Measurements from ENCODE around the gene RASA1. TPM values are rescaled to one million over a fixed set of nuclear protein-coding genes. Genes with fewer than 3 reads are reported as not detected.

RASA1 gene
- total and polyA plus RNA-seq, 4 donors, result 8.3 to 54.0 (median 20.6) TPM

GRCh38 chr5:87423755-87424154, 156.1 kb downstream of the RASA1 start:
- no peak for TF ChIP-seq CTCF (IDR thresholded peaks at IDR 0.05; ENCODE audit: control extremely low read depth, extremely low read depth)
- no peak overlapping the region for H3K27ac ChIP-seq (ENCODE audit: low read depth in 1 of 2, low read length in 1 of 2)
- no peak overlapping the region for H3K4me3 ChIP-seq
- H3K9ac ChIP-seq (ENCODE audit: insufficient read depth in 1 of 2, low read length in 2 of 2), result no peak overlapping the region
- no peaks in the 10 kb centered on the region for H3K27me3 ChIP-seq (ENCODE audit: control insufficient read depth in 3 of 3, insufficient read depth in 3 of 3, low read length in 2 of 3)
- WGBS, 2 donors, result 84 to 86% methylated on average over 1 of the region's 1 CpG
- H3K9me3 ChIP-seq (ENCODE audit: control insufficient read depth in 4 of 4, insufficient read depth in 3 of 4, low read length in 3 of 4), result no peaks in the 10 kb centered on the region
- ATAC-seq (ENCODE audit: insufficient read depth, low FRiP score) (no peak), DNase-seq (no peak)
- no peaks in the 10 kb centered on the region for H3K4me1 ChIP-seq (ENCODE audit: control insufficient read depth in 5 of 5, insufficient read depth in 5 of 5, low read length in 5 of 5)
- H3K36me3 ChIP-seq (ENCODE audit: control insufficient read depth in 4 of 4, insufficient read depth in 4 of 4, low read length in 4 of 4), result no peaks in the 10 kb centered on the region

- H3K9ac ChIP-seq (ENCODE audit: insufficient read depth in 1 of 2, low read length in 2 of 2), result no peak overlapping the region
- H3K27me3 ChIP-seq (ENCODE audit: control insufficient read depth in 3 of 3, insufficient read depth in 3 of 3, low read length in 2 of 3), result no peaks in the 10 kb centered on the region
- no peak for ATAC-seq (ENCODE audit: insufficient read depth, low FRiP score)
- no peaks in the 10 kb centered on the region for H3K4me1 ChIP-seq (ENCODE audit: control insufficient read depth in 5 of 5, insufficient read depth in 5 of 5, low read length in 5 of 5)
- no peak for DNase-seq
- TF ChIP-seq CTCF (IDR thresholded peaks at IDR 0.05; ENCODE audit: control extremely low read depth, extremely low read depth), result no peak
- H3K4me3 ChIP-seq, result no peak overlapping the region
- H3K27ac ChIP-seq (ENCODE audit: low read depth in 1 of 2, low read length in 1 of 2), result no peak overlapping the region
- no peaks in the 10 kb centered on the region for H3K9me3 ChIP-seq (ENCODE audit: control insufficient read depth in 4 of 4, insufficient read depth in 3 of 4, low read length in 3 of 4)
- no peaks in the 10 kb centered on the region for H3K36me3 ChIP-seq (ENCODE audit: control insufficient read depth in 4 of 4, insufficient read depth in 4 of 4, low read length in 4 of 4)
Observed at GRCh38 chr5:87430863-87431457, 163.3 kb downstream of the RASA1 start.

GRCh38 chr5:87432460-87432859, 164.8 kb downstream of the RASA1 start:
- TF ChIP-seq CTCF (IDR thresholded peaks at IDR 0.05; ENCODE audit: control extremely low read depth, extremely low read depth), result no peak
- Histone ChIP-seq H3K27ac (ENCODE audit: low read depth in 1 of 2, low read length in 1 of 2) (no peak overlapping the region), H3K9me3 (ENCODE audit: control insufficient read depth in 4 of 4, insufficient read depth in 3 of 4, low read length in 3 of 4) (no peaks in the 10 kb centered on the region), H3K4me1 (ENCODE audit: control insufficient read depth in 5 of 5, insufficient read depth in 5 of 5, low read length in 5 of 5) (no peaks in the 10 kb centered on the region), H3K9ac (ENCODE audit: insufficient read depth in 1 of 2, low read length in 2 of 2) (no peak overlapping the region), H3K36me3 (ENCODE audit: control insufficient read depth in 4 of 4, insufficient read depth in 4 of 4, low read length in 4 of 4) (no peaks in the 10 kb centered on the region), H3K4me3 (no peak overlapping the region), H3K27me3 (ENCODE audit: control insufficient read depth in 3 of 3, insufficient read depth in 3 of 3, low read length in 2 of 3) (no peaks in the 10 kb centered on the region)
- WGBS, 2 donors, result 57 to 68% methylated on average over 2 of the region's 2 CpGs
- DNase-seq, result no peak
- ATAC-seq (ENCODE audit: insufficient read depth, low FRiP score), result no peak

- Histone ChIP-seq H3K27ac (ENCODE audit: low read depth in 1 of 2, low read length in 1 of 2) (no peak overlapping the region), H3K9ac (ENCODE audit: insufficient read depth in 1 of 2, low read length in 2 of 2) (no peak overlapping the region), H3K4me1 (ENCODE audit: control insufficient read depth in 5 of 5, insufficient read depth in 5 of 5, low read length in 5 of 5) (no peaks in the 10 kb centered on the region), H3K9me3 (ENCODE audit: control insufficient read depth in 4 of 4, insufficient read depth in 3 of 4, low read length in 3 of 4) (no peaks in the 10 kb centered on the region), H3K4me3 (no peak overlapping the region), H3K27me3 (ENCODE audit: control insufficient read depth in 3 of 3, insufficient read depth in 3 of 3, low read length in 2 of 3) (no peaks in the 10 kb centered on the region), H3K36me3 (ENCODE audit: control insufficient read depth in 4 of 4, insufficient read depth in 4 of 4, low read length in 4 of 4) (no peaks in the 10 kb centered on the region)
- 82 to 96% methylated on average over 1 of the region's 1 CpG for WGBS, 2 donors
- TF ChIP-seq CTCF (IDR thresholded peaks at IDR 0.05; ENCODE audit: control extremely low read depth, extremely low read depth), result no peak
- DNase-seq (no peak), ATAC-seq (ENCODE audit: insufficient read depth, low FRiP score) (no peak)
Observed at GRCh38 chr5:87433945-87434344, 166.3 kb downstream of the RASA1 start.

Data from lung (tissue), 12 donors.